K562 (cell line): ENCODE data around the gene ATP1A2. TPM values are rescaled to one million over a fixed set of nuclear protein-coding genes. Genes with fewer than 3 reads are reported as not detected.

Experiments used
- ATAC-seq: fragments of 200-7000 bp; cut with Tn5 transposase; 3 replicates; pipeline ENCODE4 v1.9.1; 2020; ENCODE audit warnings: moderate library complexity
- BruUV-seq: library from RNA; stranded (reverse); fragments of 400-500 nt; replicated peaks from 2 replicates; lab custom pipeline; 2021; lab: Mats Ljungman, UMichigan
- CTCF ChIA-PET: fragments of 300-600 bp; formaldehyde crosslinking; extraction: SDS; loops from one replicate; lab custom pipeline; 2021; ENCODE audit warnings: low intra/inter-chr PET ratio; lab: Yijun Ruan, JAX
- POLR2A ChIA-PET: fragments of 300-600, 350-650 bp; sonication (Branson Sonifier 250); formaldehyde crosslinking; extraction: SDS; loops from one replicate; lab custom pipeline; 2021; ENCODE audit warnings: antibody characterized with exemption, inconsistent platforms; lab: Yijun Ruan, JAX
- DNase-seq, 4 experiments: peaks; one replicate each; pipeline versions ENCODE4 v3.0.0 to v3.0.0-alpha.2; 2011 to 2018; ENCODE audit warnings: low spot score in 3 of 4, mixed read lengths in 3 of 4; ENCODE audit errors: extremely low read depth in 1 of 4
- FAIRE-seq: peaks from 2 replicates; lab custom pipeline; 2011; peaks lifted over from hg19 to GRCh38; lab: Jason Lieb, UNC
- H2AFZ ChIP-seq: 2 replicates; pipeline ENCODE4 v1.6.0; 2011; ENCODE audit warnings: low read depth, low read length, control low read depth, inconsistent platforms
- H3K27ac ChIP-seq: fragments of 200-600 bp; 3 replicates; pipeline ENCODE4 v1.8.0; 2011; ENCODE audit warnings: low read depth, mild to moderate bottlenecking, control low read depth, inconsistent platforms, low read length, moderate library complexity, mixed read lengths; ENCODE audit errors: extremely low read depth
- H3K27me3 ChIP-seq, 2 experiments: fragments of 300-600 bp in 1 of 2; 2 replicates in 1 of 2; 3 replicates in 1 of 2; pipeline versions ENCODE4 v1.6.0 to v1.8.0; 2011; ENCODE audit warnings: inconsistent platforms in 2 of 2, low read length in 2 of 2, mild to moderate bottlenecking in 1 of 2, mixed read lengths in 1 of 2, moderate library complexity in 1 of 2; ENCODE audit not compliant: control insufficient read depth in 2 of 2, insufficient read depth in 2 of 2
- H3K36me3 ChIP-seq: fragments of 300-600 bp; 3 replicates; pipeline ENCODE4 v1.8.0; 2011; ENCODE audit warnings: mild to moderate bottlenecking, low read length, inconsistent platforms; ENCODE audit not compliant: control insufficient read depth, insufficient read depth
- H3K4me1 ChIP-seq, 2 experiments: fragments of 200-600 bp in 1 of 2; replicated peaks in 1 of 2; 2 replicates in 1 of 2; 3 replicates in 1 of 2; pipeline versions ENCODE4 v1.5.1 to v1.8.0; 2011; ENCODE audit warnings: inconsistent platforms in 2 of 2, low read length in 2 of 2, mild to moderate bottlenecking in 1 of 2, mixed read lengths in 1 of 2, moderate library complexity in 1 of 2; ENCODE audit not compliant: control insufficient read depth in 2 of 2, insufficient read depth in 2 of 2
- H3K4me2 ChIP-seq: 2 replicates; pipeline ENCODE4 v1.6.1; 2011; ENCODE audit warnings: low read length, control low read depth, inconsistent platforms, mixed read lengths; ENCODE audit not compliant: insufficient read depth
- H3K4me3 ChIP-seq: fragments of 200-600 bp; sonication (generic), shearing (Covaris generic); 2 replicates; pipeline ENCODE4 v1.5.1; 2016; ENCODE audit warnings: control low read depth, inconsistent platforms
- H3K79me2 ChIP-seq: fragments of 200-600 bp; 3 replicates; pipeline ENCODE4 v1.8.0; 2011; ENCODE audit warnings: low read length, inconsistent platforms; ENCODE audit not compliant: control insufficient read depth, insufficient read depth
- H3K9ac ChIP-seq, 2 experiments: 2 replicates each; pipeline versions ENCODE4 v1.6.0 to v1.6.1; 2011; ENCODE audit warnings: low read depth in 2 of 2, low read length in 2 of 2, control low read depth in 1 of 2, inconsistent platforms in 1 of 2, mild to moderate bottlenecking in 1 of 2, mixed read lengths in 1 of 2; ENCODE audit not compliant: insufficient read depth in 1 of 2
- H3K9me1 ChIP-seq: one replicate; pipeline ENCODE4 v1.6.0; 2011; ENCODE audit warnings: inconsistent platforms, mild to moderate bottlenecking, low read length, moderate library complexity; ENCODE audit not compliant: control insufficient read depth, insufficient read depth
- H3K9me3 ChIP-seq: replicated peaks from 2 replicates; pipeline ENCODE4 v1.5.1; 2011; ENCODE audit warnings: low read depth, low read length, inconsistent platforms; ENCODE audit not compliant: control insufficient read depth, insufficient read depth
- H4K20me1 ChIP-seq: replicated peaks from 2 replicates; pipeline ENCODE4 v1.6.1; 2011; ENCODE audit warnings: low read length, inconsistent platforms, mixed read lengths; ENCODE audit not compliant: control insufficient read depth, insufficient read depth
- CHCHD3 ChIP-seq: fragments of 250-450 bp; sonication (Bioruptor Pico); IDR thresholded peaks from 2 replicates; pipeline ENCODE4 v2.1.2; 2022; ENCODE audit warnings: mild to moderate bottlenecking
- EHMT2 ChIP-seq: fragments of 450-650 bp; IDR thresholded peaks from 2 replicates; pipeline ENCODE4 v1.6.1; 2018; ENCODE audit warnings: antibody characterized with exemption
- FOXK2 ChIP-seq, 2 experiments: fragments of 450-650 bp; IDR thresholded peaks in 1 of 2; conservative IDR thresholded peaks in 1 of 2; 2 replicates each; pipeline ENCODE4 v1.6.1; 2016; ENCODE audit warnings: low read depth in 2 of 2, mild to moderate bottlenecking in 1 of 2
- LCOR ChIP-seq: sonication (generic); formaldehyde crosslinking; IDR thresholded peaks from 2 replicates; pipeline ENCODE4 v1.8.0; 2022; ENCODE audit warnings: mild to moderate bottlenecking, missing genetic modification reagents
- MAFF ChIP-seq: IDR thresholded peaks from 2 replicates; pipeline ENCODE4 v1.6.1; 2012; ENCODE audit warnings: low read length, improper control_type of control experiment
- RBM39 ChIP-seq: fragments of 200-400 bp; formaldehyde crosslinking; optimal IDR thresholded peaks from 2 replicates; pipeline ENCODE3; 2018; ENCODE audit warnings: low read depth, low read length
- SREBF2 ChIP-seq: sonication (generic); formaldehyde crosslinking; IDR thresholded peaks from 2 replicates; pipeline ENCODE4 v1.4.0; 2020; ENCODE audit warnings: mild to moderate bottlenecking, missing genetic modification reagents
- SRSF3 ChIP-seq: fragments of 200-400 bp; formaldehyde crosslinking; IDR thresholded peaks from 2 replicates; pipeline ENCODE4 v1.6.1; 2016; ENCODE audit warnings: mild to moderate bottlenecking, low read length, moderate library complexity; ENCODE audit not compliant: insufficient read depth
- TCF15 ChIP-seq: fragments of 250-450 bp; sonication (Bioruptor Pico); IDR thresholded peaks from 2 replicates; pipeline ENCODE4 v1.8.0; 2022; ENCODE audit warnings: moderate library complexity, mild to moderate bottlenecking, inconsistent platforms
- ZNF318 ChIP-seq, 2 experiments: fragments of 450-650 bp; IDR thresholded peaks; 2 replicates each; pipeline ENCODE4 v1.6.1; 2016; ENCODE audit warnings: mild to moderate bottlenecking in 2 of 2, borderline replicate concordance in 1 of 2, low read depth in 1 of 2, moderate library complexity in 1 of 2
- WGBS: fragments of 100-300 bp; shearing (Covaris generic); methylation state at CpG from one replicate; pipeline ENCODE4 v1.1.6; 2016; ENCODE audit warnings: low coverage, mixed read lengths; ENCODE audit not compliant: insufficient coverage; ENCODE audit errors: missing lambda C conversion rate; 5-methylcytosine and 5-hydroxymethylcytosine counted together
- in situ Hi-C: fragments of 300-500 bp; cut with MboI; formaldehyde crosslinking; loops from 4 replicates; pipeline ENCODE4 v1.15.0; 2018; ENCODE audit warnings: inconsistent platforms, mixed read lengths
- intact Hi-C: fragments of 100-400 bp; cut with micrococcal nuclease; formaldehyde crosslinking; loops from 2 replicates; pipeline ENCODE4 v1.14.2; 2022
- polyA plus RNA-seq, 8 experiments: library from polyadenylated mRNA; depleted of rRNA in 4 of 8; stranded (reverse) in 5 of 8; unstranded in 3 of 8; fragments of >200 nt; fragmentation: Nextera tagmentation in 2 of 8; fragmentation: Illumina TruSeq in 1 of 8; extraction: Ambion mirVana in 2 of 8; extraction: Trizol in 1 of 8; gene quantifications; 2 replicates each; pipeline versions ENCODE4 v1.2.1 to v1.2.3, GENCODE V29; 2011 to 2014; ENCODE audit warnings: inconsistent platforms in 1 of 8, missing spikeins in 1 of 8
- total RNA-seq, 7 experiments: library from RNA; depleted of rRNA in 6 of 7; stranded (reverse); fragments of >200 nt in 6 of 7; fragmentation: Illumina TruSeq in 2 of 7; extraction: Trizol in 2 of 7; gene quantifications; 2 replicates each; pipeline versions ENCODE4 v1.2.1 to v1.2.3, GENCODE V29; 2011 to 2021; ENCODE audit warnings: low replicate concordance in 1 of 7

ATP1A2 gene
- total and polyA plus RNA-seq, 9 of the 15 experiments (the other 6 are each of a cell fraction or from before 2014, with no cell fraction given) = 0.04 to 0.11 (median 0.09) TPM; not detected in 6

- ATAC-seq (peak; percentile 72), DNase-seq (peak; percentile 43 to 51 (median 48)), FAIRE-seq (no peak)
- peaks cover 9 to 20% of the 10 kb centered on the region in 2 experiments; a peak in 4 of 5 replicates for H3K27me3 ChIP-seq
- BruUV-seq = no TSS peak
- H4K20me1 ChIP-seq = peaks cover 7% of the 10 kb centered on the region; the same call in 1 of the 2 replicates
- CTCF ChIA-PET = interaction anchor here (1.2 to 1.3 kb wide), 2 partner anchors 37 to 148 kb away, joined by 3 to 4 read pairs; no protein-coding TSS in a partner anchor
- no peak overlapping the region for H3K4me2 ChIP-seq
- H3K9me1 ChIP-seq = no peaks in the 10 kb centered on the region
- H3K9ac ChIP-seq = no peak overlapping the region
- H3K4me3 ChIP-seq = no peak overlapping the region
- in situ Hi-C loops (no loop called here), intact Hi-C loops (loop anchor here (5.0 kb wide), 1 partner anchor 147 kb away; no protein-coding TSS in a partner anchor)
- POLR2A ChIA-PET = no interaction called here
- no peak overlapping the region for H3K27ac ChIP-seq
- no peaks in the 10 kb centered on the region for H3K9me3 ChIP-seq
- peaks cover 0 to 16% of the 10 kb centered on the region in 2 experiments; a peak in 1 of 5 replicates for H3K4me1 ChIP-seq
- H3K36me3 ChIP-seq = no peaks in the 10 kb centered on the region
- WGBS = 51% methylated on average over 48 of the region's 96 CpGs
- H3K79me2 ChIP-seq = no peaks in the 10 kb centered on the region
- no peak overlapping the region for H2AFZ ChIP-seq
- TF ChIP-seq TCF15 (CRISPR knock-in tag) = no peak
- no peak for TF ChIP-seq LCOR (CRISPR knock-in tag)
- no peak for TF ChIP-seq MAFF
- no peak for TF ChIP-seq FOXK2 (conservative IDR thresholded peaks at IDR 0.05 in 1 of 2, IDR thresholded peaks at IDR 0.05 in 1 of 2; ENCODE audit: low read depth in 2 of 2)
- TF ChIP-seq SREBF2 (CRISPR knock-in tag) = no peak
- no peak for TF ChIP-seq SRSF3
- TF ChIP-seq ZNF318 (IDR thresholded peaks at IDR 0.05; ENCODE audit: borderline replicate concordance in 1 of 2, low read depth in 1 of 2) = no peak
- TF ChIP-seq RBM39 = no peak
- no peak for TF ChIP-seq CHCHD3 (CRISPR knock-in tag)
- TF ChIP-seq EHMT2 = no peak
These were observed 31.4 kb upstream of the ATP1A2 start for GRCh38 chr1:160083968-160084770.
